HFFc6 (cell line): ENCODE data around the gene SLC3A2. TPM values are rescaled to one million over a fixed set of nuclear protein-coding genes. Genes with fewer than 3 reads are reported as not detected.
A peak's percentile ranks its signal among the peaks of the same experiment; 100 is the strongest.

Source experiments
- DNase-seq: peaks from one replicate; pipeline ENCODE4 v3.0.0-alpha.2; 2018
- H3K27ac Mint-ChIP-seq: 2 replicates; pipeline ENCODE4 v1.8.0; 2020; ENCODE audit warnings: mild to moderate bottlenecking, mixed read lengths
- H3K27me3 Mint-ChIP-seq: 2 replicates; pipeline ENCODE4 v1.8.0; 2021; ENCODE audit warnings: mild to moderate bottlenecking, moderate library complexity, mixed read lengths; ENCODE audit not compliant: insufficient read depth
- H3K36me3 Mint-ChIP-seq: 2 replicates; pipeline ENCODE4 v1.8.0; 2021; ENCODE audit warnings: low read depth, mixed read lengths
- H3K4me1 Mint-ChIP-seq: 2 replicates; pipeline ENCODE4 v1.8.0; 2020; ENCODE audit warnings: low read depth, mixed read lengths
- H3K4me3 Mint-ChIP-seq: 2 replicates; pipeline ENCODE4 v1.8.0; 2020; ENCODE audit warnings: mild to moderate bottlenecking, moderate library complexity, mixed read lengths
- H3K9me3 Mint-ChIP-seq: 2 replicates; pipeline ENCODE4 v1.8.0; 2020; ENCODE audit warnings: mild to moderate bottlenecking, mixed read lengths
- CTCF ChIP-seq: fragments of 200-600 bp; sonication (generic); IDR thresholded peaks from 2 replicates; pipeline ENCODE4 v1.5.0; 2021; ENCODE audit warnings: antibody characterized with exemption, mild to moderate bottlenecking
- total RNA-seq, 6 experiments: library from RNA; stranded (reverse); fragmentation: NEBNext Ultra II Directional; extraction: Animal tissue kit (Norgen Biotek cat#: 25700); gene quantifications; 2 replicates in 1 of 6; 3 replicates in 5 of 6; pipeline ENCODE4 v1.2.3, GENCODE V29; 2021

The SLC3A2 gene
- total RNA-seq, 6 experiments from 2014 or later: 140 to 206 (median 180) TPM

GRCh38 chr11:62889126-62889483 is 8.4 kb downstream of the SLC3A2 start:
- peaks cover 3% of the 10 kb centered on the region for H3K27me3 Mint-ChIP-seq
- peaks cover 43% of the 10 kb centered on the region for H3K36me3 Mint-ChIP-seq
- H3K4me3 Mint-ChIP-seq: 0 out of 2 replicates have a peak overlapping the region, but pooled peaks have one; percentile 3
- TF ChIP-seq CTCF: no peak
- DNase-seq: no peak
- H3K4me1 Mint-ChIP-seq: peaks cover 39% of the 10 kb centered on the region
- peak overlapping the region; percentile 59 for H3K27ac Mint-ChIP-seq
- no peaks in the 10 kb centered on the region for H3K9me3 Mint-ChIP-seq

GRCh38 chr11:62889484-62890437 is 9.1 kb downstream of the SLC3A2 start:
- Mint-ChIP-seq H3K36me3 (peaks cover 39% of the 10 kb centered on the region), H3K27ac (peak overlapping the region; percentile 59), H3K9me3 (no peaks in the 10 kb centered on the region), H3K4me3 (no peak overlapping the region), H3K27me3 (peaks cover 4% of the 10 kb centered on the region), H3K4me1 (peaks cover 34% of the 10 kb centered on the region)
- peak; percentile 19 for DNase-seq
- TF ChIP-seq CTCF: no peak

- Mint-ChIP-seq H3K27me3 (peaks cover 8% of the 10 kb centered on the region), H3K4me1 (peaks cover 19% of the 10 kb centered on the region), H3K36me3 (peaks cover 25% of the 10 kb centered on the region), H3K9me3 (no peaks in the 10 kb centered on the region), H3K27ac (no peak overlapping the region), H3K4me3 (no peak overlapping the region)
- TF ChIP-seq CTCF: no peak
- no peak for DNase-seq
Measured at GRCh38 chr11:62892077-62892922, 11.6 kb downstream of the SLC3A2 start.

- H3K4me1 Mint-ChIP-seq: no peaks in the 10 kb centered on the region
- DNase-seq: no peak
- H3K36me3 Mint-ChIP-seq: no peaks in the 10 kb centered on the region
- peaks cover 25% of the 10 kb centered on the region for H3K27me3 Mint-ChIP-seq
- TF ChIP-seq CTCF: no peak
- H3K27ac Mint-ChIP-seq: no peak overlapping the region
- H3K9me3 Mint-ChIP-seq: no peaks in the 10 kb centered on the region
- no peak overlapping the region for H3K4me3 Mint-ChIP-seq
Measured at GRCh38 chr11:62895501-62895900, 14.8 kb downstream of the SLC3A2 start.

- Mint-ChIP-seq H3K27ac (no peak overlapping the region), H3K4me3 (no peak overlapping the region), H3K4me1 (no peaks in the 10 kb centered on the region), H3K36me3 (no peaks in the 10 kb centered on the region), H3K27me3 (peaks cover 29% of the 10 kb centered on the region), H3K9me3 (no peaks in the 10 kb centered on the region)
- TF ChIP-seq CTCF: no peak
- DNase-seq: no peak
Measured at GRCh38 chr11:62896049-62896448, 15.4 kb downstream of the SLC3A2 start.
